MCF 10A (cell line): ENCODE data around the gene NEURL1. TPM values are rescaled to one million over a fixed set of nuclear protein-coding genes. Genes with fewer than 3 reads are reported as not detected.

ENCODE experiments used
- BruUV-seq: library from RNA; stranded (reverse); fragments of 400-500 nt; replicated peaks from 2 replicates; lab custom pipeline; 2021; lab: Mats Ljungman, UMichigan
- CTCF ChIA-PET: fragments of 300-600 bp; sonication (Branson Sonifier 250); formaldehyde crosslinking; extraction: SDS; loops from one replicate; lab custom pipeline; 2021; ENCODE audit warnings: antibody characterized with exemption, inconsistent platforms; lab: Yijun Ruan, JAX
- POLR2A ChIA-PET: fragments of 300-600, 350-650 bp; sonication (Branson Sonifier 250); formaldehyde crosslinking; extraction: SDS; loops from one replicate; lab custom pipeline; 2020; ENCODE audit warnings: antibody characterized with exemption, inconsistent platforms; lab: Yijun Ruan, JAX
- DNase-seq: peaks from one replicate; pipeline ENCODE4 v3.0.0-alpha.2; 2018; ENCODE audit not compliant: unreplicated experiment
- H3K27ac Mint-ChIP-seq: one replicate; pipeline ENCODE4 v1.8.0; 2022; ENCODE audit warnings: mild to moderate bottlenecking, low read depth, mixed read lengths; ENCODE audit not compliant: unreplicated experiment
- H3K27me3 Mint-ChIP-seq: one replicate; pipeline ENCODE4 v1.8.0; 2022; ENCODE audit warnings: mixed read lengths; ENCODE audit not compliant: insufficient read depth, unreplicated experiment
- H3K36me3 Mint-ChIP-seq: one replicate; pipeline ENCODE4 v1.8.0; 2022; ENCODE audit warnings: mild to moderate bottlenecking, moderate library complexity, mixed read lengths; ENCODE audit not compliant: insufficient read depth, unreplicated experiment
- H3K4me1 Mint-ChIP-seq: one replicate; pipeline ENCODE4 v1.8.0; 2022; ENCODE audit warnings: mixed read lengths; ENCODE audit not compliant: insufficient read depth, unreplicated experiment
- H3K4me3 Mint-ChIP-seq: one replicate; pipeline ENCODE4 v1.8.0; 2022; ENCODE audit warnings: mild to moderate bottlenecking, moderate library complexity, mixed read lengths; ENCODE audit not compliant: unreplicated experiment
- H3K9me3 Mint-ChIP-seq: one replicate; pipeline ENCODE4 v1.8.0; 2022; ENCODE audit warnings: mixed read lengths; ENCODE audit not compliant: unreplicated experiment
- CTCF ChIP-seq: fragments of 200-600 bp; IDR thresholded peaks from one replicate; pipeline ENCODE4 v1.8.0; 2022; ENCODE audit warnings: antibody characterized with exemption, mild to moderate bottlenecking; ENCODE audit not compliant: unreplicated experiment
- intact Hi-C: fragments of 100-400 bp; cut with micrococcal nuclease; formaldehyde crosslinking; loops from 2 replicates; pipeline ENCODE4 v1.14.1; 2022
- total RNA-seq: library from RNA; stranded (reverse); gene quantifications from 2 replicates; pipeline ENCODE4 v1.2.3, GENCODE V29; 2022

NEURL1 gene
- total RNA-seq, 1 experiment from 2014 or later = not detected

- intact Hi-C loops = no loop called here
- Mint-ChIP-seq H3K9me3 (no peaks in the 10 kb centered on the region), H3K4me1 (no peaks in the 10 kb centered on the region), H3K27me3 (no peaks in the 10 kb centered on the region), H3K4me3 (no peak overlapping the region), H3K27ac (no peak overlapping the region), H3K36me3 (no peaks in the 10 kb centered on the region)
- ChIA-PET CTCF (interaction anchor here (0.5 to 1.3 kb wide), 3 partner anchors 20 to 98 kb away, joined by 3 to 6 read pairs (median 5); no protein-coding TSS in a partner anchor), POLR2A (no interaction called here)
- DNase-seq = no peak
- BruUV-seq = no TSS peak
- TF ChIP-seq CTCF = no peak
Observed at GRCh38 chr10:103619424-103620351, 126.2 kb downstream of the NEURL1 start.

- no TSS peak for BruUV-seq
- Mint-ChIP-seq H3K9me3 (no peaks in the 10 kb centered on the region), H3K27me3 (no peaks in the 10 kb centered on the region), H3K4me1 (no peaks in the 10 kb centered on the region), H3K36me3 (no peaks in the 10 kb centered on the region), H3K27ac (no peak overlapping the region), H3K4me3 (no peak overlapping the region)
- CTCF ChIA-PET = no interaction called here
- TF ChIP-seq CTCF = no peak
- DNase-seq = no peak
- intact Hi-C loops = no loop called here
- POLR2A ChIA-PET = no interaction called here
Observed at GRCh38 chr10:103620352-103620740, 126.8 kb downstream of the NEURL1 start.

GRCh38 chr10:103620891-103621782, 127.6 kb downstream of the NEURL1 start:
- Mint-ChIP-seq H3K9me3 (no peaks in the 10 kb centered on the region), H3K27me3 (no peaks in the 10 kb centered on the region), H3K36me3 (no peaks in the 10 kb centered on the region), H3K27ac (no peak overlapping the region), H3K4me1 (no peaks in the 10 kb centered on the region), H3K4me3 (no peak overlapping the region)
- POLR2A ChIA-PET = no interaction called here
- intact Hi-C loops = no loop called here
- CTCF ChIA-PET = interaction anchor here (1.0 kb wide), 1 partner anchor 16 kb away, joined by 3 read pairs; no protein-coding TSS in a partner anchor
- DNase-seq = no peak
- no TSS peak for BruUV-seq
- no peak for TF ChIP-seq CTCF

GRCh38 chr10:103621783-103622125, 128.2 kb downstream of the NEURL1 start:
- no peak overlapping the region for H3K4me3 Mint-ChIP-seq

More at GRCh38 chr10:103621783-103622125, 128.2 kb downstream of the NEURL1 start:
- CTCF ChIA-PET = interaction anchor here (1.0 kb wide), 1 partner anchor 17 kb away, joined by 3 read pairs; no protein-coding TSS in a partner anchor
- POLR2A ChIA-PET = no interaction called here
- H3K27me3 Mint-ChIP-seq = no peaks in the 10 kb centered on the region
- intact Hi-C loops = no loop called here
- H3K27ac Mint-ChIP-seq = no peak overlapping the region
- no peaks in the 10 kb centered on the region for H3K9me3 Mint-ChIP-seq
- no peaks in the 10 kb centered on the region for H3K4me1 Mint-ChIP-seq
- no TSS peak for BruUV-seq
- DNase-seq = no peak
- no peaks in the 10 kb centered on the region for H3K36me3 Mint-ChIP-seq
- TF ChIP-seq CTCF = no peak
